ENCODE measurements around the gene SIRT2. TPM values are rescaled to one million over a fixed set of nuclear protein-coding genes. Genes with fewer than 3 reads are reported as not detected.
A peak's percentile ranks its signal among the peaks of the same experiment; 100 is the strongest.

Gene SIRT2
- total RNA-seq, 1 donor from 2014 or later, result 41.3 TPM

DNA sequence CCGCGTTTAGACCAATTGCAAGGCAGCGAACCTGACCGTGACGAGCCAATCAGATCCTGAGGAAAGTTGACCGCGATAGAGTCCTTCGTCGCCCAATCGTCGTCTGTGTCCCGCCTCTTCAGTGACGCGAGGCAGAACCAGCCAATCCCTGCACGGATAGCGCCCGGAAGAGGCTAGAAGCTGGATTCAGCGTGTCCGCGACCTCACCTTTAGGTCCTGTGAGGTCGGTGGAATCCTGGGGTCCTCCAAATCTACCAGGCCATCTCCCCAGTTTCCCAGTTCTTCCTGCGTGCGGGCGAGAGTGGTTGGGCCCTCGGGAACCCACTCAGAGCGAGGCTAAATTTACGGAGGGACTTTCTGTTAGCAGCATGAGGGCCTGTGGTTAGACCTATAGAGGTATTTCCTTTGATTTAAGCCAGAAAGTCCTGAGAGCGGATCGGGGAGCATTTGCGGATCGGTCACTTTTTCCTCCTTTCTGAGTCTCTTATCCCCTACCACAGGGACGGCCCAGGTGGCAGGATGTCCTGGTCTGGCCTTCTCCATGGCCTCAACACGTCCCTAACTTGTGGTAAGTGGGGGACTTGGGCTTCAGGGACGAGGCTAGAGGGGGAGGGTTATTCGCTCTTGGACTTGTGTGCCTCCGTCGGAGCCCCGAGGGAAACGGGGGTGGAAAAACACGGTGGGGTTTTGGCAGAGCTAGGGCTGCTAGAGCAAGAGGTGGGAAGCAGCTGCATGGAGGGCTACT, 31.5 kb upstream of the SIRT2 start, which contains the start of gene MRPS12:
Gene MRPS12, plus strand, starts transcription at position 169 of the 745 bp plus-strand sequence. Its CDS starts 351 bp downstream, at position 520.
- peaks cover 6% of the 10 kb centered on the region for H3K36me3 ChIP-seq (ENCODE audit: control insufficient read depth, insufficient read depth, low read length)

DNA sequence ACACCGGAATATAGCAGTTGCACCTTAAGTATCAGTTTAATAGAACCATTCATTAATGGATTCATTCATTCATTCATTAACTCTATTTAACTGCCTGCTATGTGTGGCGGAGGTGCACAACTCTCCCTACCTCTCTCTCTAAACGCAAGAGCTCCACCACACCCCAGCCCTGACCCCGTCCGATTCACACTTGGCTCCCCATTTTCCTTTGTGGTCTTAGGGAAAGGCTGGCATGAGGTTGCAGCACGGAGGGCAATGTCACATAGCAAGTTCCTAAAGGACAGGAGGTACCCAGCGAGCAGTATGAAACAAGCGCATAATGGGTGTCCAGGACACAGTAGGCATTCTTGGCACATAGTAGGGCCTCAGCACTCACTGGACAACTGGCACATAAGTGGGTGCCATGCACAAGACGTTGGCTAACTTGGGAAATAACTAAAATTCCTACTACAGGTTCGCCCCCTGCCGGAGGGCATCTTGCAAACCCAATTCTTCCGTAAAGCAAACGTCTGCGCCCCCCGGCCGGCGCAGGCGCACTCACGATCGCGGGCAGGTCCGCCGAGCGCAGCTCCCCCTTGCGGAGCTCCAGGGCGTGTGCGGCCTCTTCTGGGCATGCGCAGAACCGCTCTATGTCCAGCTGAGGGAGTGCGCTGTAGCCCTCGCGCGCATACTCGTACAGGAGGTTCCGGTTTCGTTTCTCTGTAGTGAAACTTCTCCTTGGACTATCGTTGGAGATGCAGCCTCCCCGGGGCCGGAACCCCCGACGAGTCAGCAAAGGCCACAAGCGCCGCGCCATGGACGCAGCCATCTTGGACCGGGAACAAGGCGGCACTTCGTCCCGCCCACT, 30.7 kb upstream of the SIRT2 start, which contains the start of gene SARS2:
Gene SARS2, minus strand, starts transcription at position 835 of the 847 bp plus-strand sequence. Its CDS starts 27 bp downstream, at position 808.
- Histone ChIP-seq H3K27me3 (ENCODE audit: control insufficient read depth, insufficient read depth, low read length) (no peaks in the 10 kb centered on the region), H3K4me3 (ENCODE audit: low read depth, low read length) (peak within 1 kb of the TSS; percentile 60), H3K36me3 (ENCODE audit: control insufficient read depth, insufficient read depth, low read length) (peaks cover 9% of the 10 kb centered on the region)
- FAIRE-seq (no peak), DNase-seq (ENCODE audit: low read depth) (peak; percentile 79)
- TF ChIP-seq, protein P1, sequence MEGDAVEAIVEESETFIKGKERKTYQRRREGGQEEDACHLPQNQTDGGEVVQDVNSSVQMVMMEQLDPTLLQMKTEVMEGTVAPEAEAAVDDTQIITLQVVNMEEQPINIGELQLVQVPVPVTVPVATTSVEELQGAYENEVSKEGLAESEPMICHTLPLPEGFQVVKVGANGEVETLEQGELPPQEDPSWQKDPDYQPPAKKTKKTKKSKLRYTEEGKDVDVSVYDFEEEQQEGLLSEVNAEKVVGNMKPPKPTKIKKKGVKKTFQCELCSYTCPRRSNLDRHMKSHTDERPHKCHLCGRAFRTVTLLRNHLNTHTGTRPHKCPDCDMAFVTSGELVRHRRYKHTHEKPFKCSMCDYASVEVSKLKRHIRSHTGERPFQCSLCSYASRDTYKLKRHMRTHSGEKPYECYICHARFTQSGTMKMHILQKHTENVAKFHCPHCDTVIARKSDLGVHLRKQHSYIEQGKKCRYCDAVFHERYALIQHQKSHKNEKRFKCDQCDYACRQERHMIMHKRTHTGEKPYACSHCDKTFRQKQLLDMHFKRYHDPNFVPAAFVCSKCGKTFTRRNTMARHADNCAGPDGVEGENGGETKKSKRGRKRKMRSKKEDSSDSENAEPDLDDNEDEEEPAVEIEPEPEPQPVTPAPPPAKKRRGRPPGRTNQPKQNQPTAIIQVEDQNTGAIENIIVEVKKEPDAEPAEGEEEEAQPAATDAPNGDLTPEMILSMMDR (IDR thresholded peaks at IDR 0.05; ENCODE audit: insufficient read depth, low read length, severe bottlenecking), result peak; percentile 98

More for the DNA sequence above, 31.5 kb upstream of the SIRT2 start, which contains the start of gene MRPS12:
- peak; percentile 93 for FAIRE-seq
- Histone ChIP-seq H3K27me3 (ENCODE audit: control insufficient read depth, insufficient read depth, low read length) (no peaks in the 10 kb centered on the region), H3K4me3 (ENCODE audit: low read depth, low read length) (peak within 1 kb of the TSS; percentile 60)
- DNase-seq (ENCODE audit: low read depth), result peak; percentile 98
- TF ChIP-seq, protein P1 (IDR thresholded peaks at IDR 0.05; ENCODE audit: insufficient read depth, low read length, severe bottlenecking), result no peak

DNA sequence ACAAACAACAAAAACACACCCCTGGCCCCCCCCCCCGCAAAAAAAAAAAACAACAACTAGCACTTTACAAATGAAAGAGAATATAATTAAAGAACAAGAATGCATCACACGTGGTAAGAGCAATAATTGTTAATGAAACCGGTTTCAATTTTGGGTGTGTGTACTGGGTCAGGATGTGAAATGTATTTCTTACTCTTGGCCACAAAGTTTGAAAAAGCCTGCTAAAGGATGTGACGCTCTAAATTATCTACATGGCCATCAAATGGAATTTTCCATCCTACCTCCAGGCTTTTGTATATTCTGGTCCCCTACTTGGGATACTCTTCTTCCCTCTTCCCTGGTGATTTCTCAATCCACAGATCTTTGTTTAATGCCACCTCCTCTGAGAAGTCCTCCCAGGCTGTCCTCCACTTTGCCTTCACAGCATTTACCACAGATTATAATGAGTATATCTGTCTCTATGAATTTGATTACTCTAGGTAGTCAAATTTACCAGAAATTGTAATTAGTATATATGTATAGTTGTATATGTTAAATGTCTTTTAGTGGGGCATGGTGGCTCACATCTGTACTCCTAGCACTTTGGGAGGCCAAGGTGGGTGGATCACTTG, 29.1 kb upstream of the SIRT2 start:
- TF ChIP-seq, protein P1 (IDR thresholded peaks at IDR 0.05; ENCODE audit: insufficient read depth, low read length, severe bottlenecking), result no peak
- FAIRE-seq (no peak), DNase-seq (ENCODE audit: low read depth) (no peak)
- no peaks in the 10 kb centered on the region for H3K27me3 ChIP-seq (ENCODE audit: control insufficient read depth, insufficient read depth, low read length)
- no peak overlapping the region for H3K4me3 ChIP-seq (ENCODE audit: low read depth, low read length)
- H3K36me3 ChIP-seq (ENCODE audit: control insufficient read depth, insufficient read depth, low read length), result peaks cover 9% of the 10 kb centered on the region

DNA sequence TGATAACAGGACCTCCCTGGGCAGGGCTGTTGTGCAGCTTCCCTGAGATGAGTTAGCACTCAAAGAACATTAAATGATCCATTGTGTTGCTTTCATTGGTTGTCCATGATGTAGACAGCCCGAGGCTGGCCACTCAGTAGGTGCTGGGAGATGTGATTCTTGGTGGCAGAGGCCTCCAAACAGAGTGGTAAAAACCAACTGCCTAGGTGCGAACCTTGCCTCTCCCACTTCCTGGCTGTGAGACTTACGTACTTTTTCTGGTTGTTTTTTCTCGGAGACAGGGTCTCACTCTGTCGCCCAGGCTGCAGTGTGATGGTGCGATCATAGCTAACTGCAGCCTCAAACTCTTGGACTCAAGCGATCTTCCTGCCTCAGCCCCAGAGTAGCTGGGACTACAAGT, 25.0 kb upstream of the SIRT2 start:
- no peak for DNase-seq (ENCODE audit: low read depth)
- TF ChIP-seq, protein P1 (IDR thresholded peaks at IDR 0.05; ENCODE audit: insufficient read depth, low read length, severe bottlenecking), result no peak
- Histone ChIP-seq H3K4me3 (ENCODE audit: low read depth, low read length) (no peak overlapping the region), H3K27me3 (ENCODE audit: control insufficient read depth, insufficient read depth, low read length) (no peaks in the 10 kb centered on the region), H3K36me3 (ENCODE audit: control insufficient read depth, insufficient read depth, low read length) (peaks cover 7% of the 10 kb centered on the region)
- FAIRE-seq, result no peak

DNA sequence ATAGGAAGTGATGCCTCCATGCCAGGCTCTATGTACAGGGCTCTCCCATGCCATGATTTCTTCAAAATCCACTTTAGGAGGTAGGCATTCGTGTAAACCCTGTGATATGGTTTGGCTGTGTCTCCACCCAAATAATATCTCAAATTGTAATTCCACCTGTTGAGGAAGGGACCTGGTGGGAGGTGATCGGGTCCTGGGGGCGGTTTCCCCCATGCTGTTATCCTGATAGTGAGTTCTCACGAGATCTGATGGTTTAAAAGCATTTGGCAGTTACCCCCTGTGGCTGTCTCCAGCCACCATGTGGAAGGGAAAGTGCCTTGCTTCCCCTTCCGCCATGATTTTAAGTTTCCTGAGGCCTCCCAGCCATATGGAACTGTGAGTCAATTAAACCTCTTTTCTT, 23.1 kb upstream of the SIRT2 start:
- Histone ChIP-seq H3K36me3 (ENCODE audit: control insufficient read depth, insufficient read depth, low read length) (peaks cover 7% of the 10 kb centered on the region), H3K4me3 (ENCODE audit: low read depth, low read length) (no peak overlapping the region), H3K27me3 (ENCODE audit: control insufficient read depth, insufficient read depth, low read length) (no peaks in the 10 kb centered on the region)
- TF ChIP-seq, protein P1 (IDR thresholded peaks at IDR 0.05; ENCODE audit: insufficient read depth, low read length, severe bottlenecking), result no peak
- DNase-seq (ENCODE audit: low read depth), result no peak
- FAIRE-seq, result no peak

Measured in bronchial epithelial cell (primary cell).